ENCODE data around the gene TICRR.
A peak's percentile ranks its signal among the peaks of the same experiment; 100 is the strongest.

Gene TICRR

DNA sequence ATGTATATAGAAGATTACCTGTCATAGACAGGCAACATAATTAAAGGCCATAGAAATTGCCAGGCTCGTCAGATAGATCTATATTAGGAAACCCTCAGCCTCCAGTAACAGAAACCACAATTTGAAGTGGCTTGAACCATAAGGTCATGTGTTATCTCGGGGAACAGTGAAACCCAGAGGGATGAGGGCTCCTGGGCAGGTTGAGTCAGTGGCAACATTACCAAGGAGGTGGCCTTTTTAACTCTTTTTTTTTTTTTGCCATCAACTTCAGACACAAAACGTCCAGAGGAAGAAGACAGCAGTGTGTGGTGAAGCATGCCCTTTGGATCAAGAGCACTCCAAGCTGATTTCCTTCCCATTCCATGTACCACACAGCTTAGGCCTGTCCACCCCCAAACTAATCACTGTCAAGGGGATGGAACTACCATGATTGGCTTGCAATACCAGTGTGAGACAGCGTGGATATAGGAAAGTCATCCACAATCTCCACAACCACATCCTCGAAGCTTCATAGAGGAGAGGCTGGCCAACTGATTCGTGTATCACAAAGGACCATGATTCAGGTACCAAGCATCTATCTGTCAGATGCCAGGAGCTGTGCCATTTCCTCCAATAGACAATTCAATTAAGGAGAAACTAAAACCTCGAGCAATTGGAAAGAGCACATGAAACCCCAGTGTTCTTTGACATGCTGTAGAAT is 81.0 kb downstream of the TICRR start:
- no peak for DNase-seq

DNA sequence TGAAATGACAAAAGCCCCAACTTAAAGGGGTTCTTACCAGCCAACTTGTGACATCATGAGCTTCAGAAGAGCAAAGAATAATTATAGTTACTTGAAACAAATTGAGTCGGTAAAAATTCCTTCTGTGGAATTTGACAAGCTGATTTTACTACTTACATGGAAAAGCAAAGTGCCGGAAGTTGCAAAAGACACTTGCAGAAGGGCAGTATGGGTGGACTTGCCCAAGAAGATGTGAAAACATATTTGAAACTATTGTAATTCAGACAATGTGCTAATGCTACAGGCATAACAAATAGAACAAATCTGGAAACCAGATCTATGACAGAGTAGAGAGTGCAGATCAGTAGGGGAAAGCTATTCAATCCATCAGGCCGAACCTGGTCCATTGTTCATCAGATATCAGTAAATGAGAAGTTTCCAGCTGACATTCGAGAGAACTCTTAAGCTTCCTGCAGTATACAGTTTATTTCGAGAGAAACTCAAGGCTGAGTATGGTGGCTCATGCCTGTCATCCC is 82.5 kb downstream of the TICRR start:
- no peak for DNase-seq

DNA sequence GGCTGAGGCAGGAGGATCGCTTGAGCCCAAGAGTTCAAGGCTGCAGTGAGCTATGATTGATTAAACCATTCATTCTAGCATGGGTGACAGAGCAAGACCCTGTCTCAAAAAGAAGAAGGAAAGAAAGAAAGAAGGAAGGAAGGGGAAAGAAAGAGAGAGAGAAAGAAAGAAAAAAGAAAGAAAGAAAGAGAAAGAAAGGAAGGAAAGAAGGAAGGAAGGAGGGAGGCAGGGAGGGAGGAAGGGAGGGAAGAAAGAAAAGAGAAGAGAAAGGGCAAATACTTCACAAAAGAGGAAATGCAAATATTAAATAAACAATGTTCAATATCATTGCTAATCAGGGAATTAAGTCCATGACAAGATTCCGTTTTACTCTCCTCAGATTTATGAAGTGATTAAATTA is 84.0 kb downstream of the TICRR start:
- no peak for DNase-seq

DNA sequence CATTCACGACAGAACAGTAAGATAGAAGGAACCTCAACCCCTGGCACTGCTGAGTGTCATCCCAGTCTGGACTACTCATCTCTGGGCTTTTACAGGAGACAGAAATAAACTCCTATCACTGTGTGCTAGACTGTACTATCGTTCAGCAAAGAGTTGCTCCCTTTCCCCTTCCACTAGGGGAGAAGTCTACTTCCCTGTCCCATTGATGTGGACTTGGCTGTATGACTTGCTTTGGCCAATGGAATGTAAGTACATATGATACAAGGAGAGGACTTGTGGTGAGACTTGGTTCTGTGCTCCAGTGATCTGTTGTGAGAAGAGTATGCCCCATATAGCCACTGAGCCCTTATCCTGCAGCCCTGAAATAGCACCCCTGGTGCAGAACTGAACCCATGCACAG is 85.3 kb downstream of the TICRR start:
- DNase-seq = no peak

DNA sequence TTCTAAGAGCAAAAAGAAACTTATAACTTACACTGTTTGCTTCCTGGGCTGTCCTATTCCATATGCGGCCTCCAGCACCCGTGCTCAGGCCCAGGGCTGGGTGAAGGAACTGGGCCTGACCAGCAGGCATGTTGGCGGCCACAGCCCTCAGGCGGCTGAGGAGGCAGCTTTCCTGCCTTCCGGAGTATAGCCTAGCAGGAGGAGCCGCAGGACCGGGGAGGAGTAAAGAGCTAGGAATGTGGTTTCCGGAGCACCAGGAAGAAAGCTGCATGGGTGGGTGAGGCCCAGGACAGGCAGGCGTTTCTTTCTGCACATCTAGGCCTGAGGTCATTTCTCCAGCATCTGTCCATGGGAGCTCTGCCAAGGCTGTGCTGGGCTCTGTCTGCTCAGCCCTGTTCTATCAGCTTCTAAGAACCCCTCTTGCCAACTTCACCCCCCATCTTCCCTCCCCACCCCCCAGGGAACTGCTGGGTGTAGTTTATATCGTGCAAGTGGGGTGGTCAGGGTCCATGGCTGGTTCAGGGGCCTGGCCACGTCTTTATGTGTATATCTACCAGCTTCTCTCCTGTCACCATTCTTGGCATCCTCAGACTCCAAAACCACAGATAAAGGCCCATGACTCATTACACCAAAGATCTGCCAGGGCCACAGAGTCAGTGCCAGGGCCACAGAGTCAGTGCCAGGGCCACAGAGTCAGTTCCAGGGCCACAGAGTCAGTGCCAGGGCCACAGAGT is 87.8 kb downstream of the TICRR start:
- DNase-seq = no peak

DNA sequence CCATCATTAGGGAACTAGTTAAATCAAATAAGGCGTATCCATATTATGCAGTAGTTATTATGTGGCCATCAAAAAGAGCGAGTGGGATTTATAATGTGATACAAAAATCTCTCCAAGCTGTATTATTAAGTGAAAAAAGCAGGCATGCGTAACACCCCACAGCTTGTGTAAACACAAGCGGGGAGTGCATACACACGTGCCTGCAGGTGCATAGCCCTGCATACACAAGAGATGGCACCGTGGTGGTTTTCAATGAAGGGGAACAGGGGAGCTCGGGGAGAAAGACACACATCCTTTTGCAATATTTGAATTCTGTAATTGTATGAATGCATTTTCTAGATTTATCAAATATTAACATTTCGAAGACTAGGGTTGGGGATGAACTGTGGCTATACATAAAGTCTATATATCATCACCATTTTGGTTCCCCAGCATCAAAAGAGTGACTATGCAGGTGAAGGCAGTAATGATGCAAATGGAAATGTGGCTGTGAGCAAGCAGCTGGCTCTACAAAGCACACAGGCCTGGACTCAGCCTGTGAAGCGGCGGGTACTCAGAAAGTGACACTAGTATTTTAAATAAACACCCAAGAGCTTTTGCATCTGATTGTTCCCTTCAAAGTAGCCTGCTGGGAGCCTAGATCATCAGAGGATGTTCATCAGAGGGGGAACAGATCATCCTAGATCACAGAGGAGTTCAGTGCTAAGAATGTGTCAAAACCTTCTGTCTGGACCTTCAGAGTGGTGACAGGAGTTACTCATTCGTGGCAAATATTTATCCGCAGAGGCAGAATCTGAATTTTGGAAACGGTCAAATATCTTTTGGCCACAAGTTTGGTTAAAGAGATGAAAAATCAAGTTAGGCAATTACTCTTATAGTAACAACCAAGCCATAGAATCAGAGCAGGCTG is 89.4 kb downstream of the TICRR start:
- DNase-seq = no peak

- DNase-seq = peak in 2 of 14 donors; percentile 13 to 46
Measured at GRCh38 chr15:89665449-89666181, 90.3 kb downstream of the TICRR start.

- DNase-seq = no peak
Measured at GRCh38 chr15:89666184-89666857, 91.1 kb downstream of the TICRR start.

GRCh38 chr15:89666858-89667705 is 91.8 kb downstream of the TICRR start:
- DNase-seq = no peak

- no peak for DNase-seq
Measured at GRCh38 chr15:89667706-89667960, 92.4 kb downstream of the TICRR start.

DNA sequence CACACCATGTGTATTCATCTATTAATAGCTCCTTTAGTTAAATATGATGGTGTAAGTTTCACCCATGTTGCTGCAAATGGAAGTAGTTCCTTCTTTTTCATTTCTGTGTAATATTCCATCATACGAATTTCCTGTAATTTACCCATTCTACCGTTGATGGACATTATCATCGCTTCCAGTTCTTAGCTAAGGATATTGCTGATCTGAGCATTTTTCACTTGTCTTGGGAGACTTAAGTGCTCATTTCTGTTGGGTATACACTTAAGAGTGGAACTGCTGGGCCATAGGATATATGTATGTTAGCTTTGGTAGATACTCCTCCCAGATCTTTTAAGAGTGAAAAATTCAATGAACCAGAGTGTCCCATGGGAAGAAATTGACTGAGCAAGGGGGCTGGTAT is 92.9 kb downstream of the TICRR start:
- no peak for DNase-seq

DNA sequence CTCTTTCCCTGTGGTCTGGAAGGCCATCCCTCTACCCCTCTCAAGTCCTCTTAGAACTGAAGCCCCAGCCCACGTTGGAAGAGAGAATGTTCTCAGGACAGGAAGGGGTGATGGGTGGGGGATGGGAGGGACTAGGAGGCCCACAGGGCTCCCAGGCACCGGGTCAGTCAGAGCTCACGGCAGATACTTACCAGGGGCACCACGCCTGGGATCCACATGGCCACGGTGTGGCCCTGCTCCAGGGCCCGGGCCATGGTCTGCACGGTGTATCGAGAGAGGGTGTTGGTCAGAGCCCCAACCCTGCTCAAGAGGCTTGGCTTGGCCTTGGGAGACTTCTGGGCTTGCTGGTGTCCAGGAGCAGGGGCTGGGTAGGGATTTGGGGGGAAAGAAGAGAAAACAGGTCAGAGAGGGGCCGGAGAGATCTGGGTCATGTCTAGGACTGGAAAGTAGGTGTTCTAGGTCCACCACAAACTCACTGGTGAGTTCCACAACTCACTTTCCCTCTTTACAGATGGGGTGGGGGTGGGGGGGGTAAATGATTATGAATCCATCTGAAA is 94.1 kb downstream of the TICRR start:
- no peak for DNase-seq

DNA sequence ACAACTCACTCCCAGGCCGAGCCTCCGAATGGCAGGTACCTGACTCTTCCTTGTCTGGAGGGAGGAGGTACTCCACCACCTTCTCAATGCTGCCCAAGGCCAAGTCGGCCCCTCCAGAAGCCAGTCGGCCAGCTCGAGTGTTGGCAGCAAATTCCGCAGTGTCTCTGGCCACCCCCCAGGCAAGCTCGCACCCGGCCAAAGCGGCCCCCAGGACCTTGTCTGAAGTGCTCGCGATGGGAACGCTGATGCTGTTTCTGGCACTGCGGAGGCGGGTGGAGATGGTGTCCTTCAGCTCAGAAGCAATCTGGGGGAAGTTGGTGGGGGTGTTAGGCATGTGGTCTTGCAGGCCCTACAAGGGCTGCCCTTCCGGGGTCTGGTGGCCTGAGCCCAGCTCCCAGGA is 94.7 kb downstream of the TICRR start:
- no peak for DNase-seq

- DNase-seq = no peak
Measured at GRCh38 chr15:89670971-89671560, 95.8 kb downstream of the TICRR start.

GRCh38 chr15:89671687-89672086 is 96.4 kb downstream of the TICRR start:
- DNase-seq = no peak

DNA sequence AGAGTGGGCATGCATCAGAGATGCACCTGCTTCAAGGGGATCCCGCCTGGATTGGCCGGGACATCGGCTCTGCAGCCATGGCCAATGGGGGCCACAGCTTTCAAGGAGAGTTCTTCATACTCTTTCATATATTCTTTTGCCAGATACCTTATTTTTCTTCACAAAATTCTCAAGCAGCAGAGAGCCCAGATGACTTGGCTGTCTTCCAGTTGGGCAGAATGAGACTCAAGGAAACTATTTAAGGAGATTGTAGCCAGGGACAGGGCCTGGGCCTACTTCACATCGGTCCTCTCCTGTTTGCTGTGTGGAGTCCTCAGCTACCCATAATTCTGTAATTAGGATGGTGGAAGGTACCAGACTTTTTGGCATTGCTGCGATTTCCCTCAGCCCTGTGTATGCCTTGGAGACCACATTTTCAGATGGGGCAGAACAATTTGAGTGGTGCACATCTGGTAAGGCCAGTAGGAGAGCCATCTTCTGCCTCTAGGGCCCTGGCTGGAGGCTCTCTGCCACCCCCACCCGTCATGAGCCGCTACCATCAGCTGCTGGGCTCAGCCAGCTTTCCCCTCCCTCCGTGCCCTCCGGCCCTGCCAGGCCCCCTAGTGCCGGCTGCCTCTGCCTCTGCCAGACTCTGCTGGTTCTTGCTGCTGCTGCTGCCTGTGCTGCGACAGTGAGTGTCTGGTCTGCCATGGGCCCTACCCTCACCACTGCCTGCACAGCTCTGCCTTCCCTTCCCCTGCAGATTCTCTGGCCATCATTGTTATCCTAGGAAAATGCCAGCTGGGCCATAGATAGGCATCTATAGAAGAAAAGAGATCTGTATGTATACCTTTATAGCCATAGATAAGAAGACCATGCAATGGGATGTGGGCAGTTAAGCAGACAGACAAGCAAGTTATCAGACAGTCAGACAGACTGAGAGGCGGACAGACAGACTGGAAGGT is 97.2 kb downstream of the TICRR start:
- DNase-seq = peak in 3 of 14 donors; percentile 4 to 28 (median 20)

DNA sequence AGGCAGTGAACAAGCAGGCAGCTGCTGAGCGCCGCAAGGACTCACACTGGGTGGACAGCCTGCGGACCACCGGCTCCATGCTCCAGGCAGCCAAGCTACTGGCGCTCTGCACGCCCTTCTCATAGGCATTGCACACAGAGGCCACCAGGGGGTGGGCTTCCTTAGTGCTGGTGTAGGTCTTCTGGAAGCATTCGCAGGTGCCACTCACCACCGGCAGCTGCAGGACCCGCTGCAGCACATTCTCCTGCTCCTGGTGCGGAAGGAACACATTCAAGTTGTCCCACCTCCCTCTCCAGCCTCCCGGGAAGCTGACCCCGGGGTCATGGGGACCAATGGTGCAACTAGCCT is 97.9 kb downstream of the TICRR start:
- no peak for DNase-seq

- no peak for DNase-seq
Measured at GRCh38 chr15:89674526-89674925, 99.3 kb downstream of the TICRR start.

- DNase-seq = no peak
Measured at GRCh38 chr15:89675606-89676005, 100.3 kb downstream of the TICRR start.

Data from C1 segment of cervical spinal cord (tissue), 14 donors.